ENCODE results near the gene KLF15.

- no peak for TF ChIP-seq CTCF (IDR thresholded peaks at IDR 0.05)
- no peak for TF ChIP-seq ZFX (IDR thresholded peaks at IDR 0.05; ENCODE audit: borderline replicate concordance)
Measured at GRCh38 chr3:126402666-126403302, 45.6 kb upstream of the KLF15 start.

Measured in 22Rv1 (cell line).